GM18520 (cell line): ENCODE data around the gene RABEP2.
"Not testable (repeated sequence)": the region's sequence is repeated elsewhere in the genome, so short reads cannot be mapped to it uniquely, and the experiment has no call there.

Source experiments
- ATAC-seq: cut with Tn5 transposase; IDR thresholded peaks from one replicate; pipeline ENCODE4 v1.9.1; 2021; ENCODE audit not compliant: unreplicated experiment

RABEP2 gene, protein sequence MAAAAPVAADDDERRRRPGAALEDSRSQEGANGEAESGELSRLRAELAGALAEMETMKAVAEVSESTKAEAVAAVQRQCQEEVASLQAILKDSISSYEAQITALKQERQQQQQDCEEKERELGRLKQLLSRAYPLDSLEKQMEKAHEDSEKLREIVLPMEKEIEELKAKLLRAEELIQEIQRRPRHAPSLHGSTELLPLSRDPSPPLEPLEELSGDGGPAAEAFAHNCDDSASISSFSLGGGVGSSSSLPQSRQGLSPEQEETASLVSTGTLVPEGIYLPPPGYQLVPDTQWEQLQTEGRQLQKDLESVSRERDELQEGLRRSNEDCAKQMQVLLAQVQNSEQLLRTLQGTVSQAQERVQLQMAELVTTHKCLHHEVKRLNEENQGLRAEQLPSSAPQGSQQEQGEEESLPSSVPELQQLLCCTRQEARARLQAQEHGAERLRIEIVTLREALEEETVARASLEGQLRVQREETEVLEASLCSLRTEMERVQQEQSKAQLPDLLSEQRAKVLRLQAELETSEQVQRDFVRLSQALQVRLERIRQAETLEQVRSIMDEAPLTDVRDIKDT

DNA sequence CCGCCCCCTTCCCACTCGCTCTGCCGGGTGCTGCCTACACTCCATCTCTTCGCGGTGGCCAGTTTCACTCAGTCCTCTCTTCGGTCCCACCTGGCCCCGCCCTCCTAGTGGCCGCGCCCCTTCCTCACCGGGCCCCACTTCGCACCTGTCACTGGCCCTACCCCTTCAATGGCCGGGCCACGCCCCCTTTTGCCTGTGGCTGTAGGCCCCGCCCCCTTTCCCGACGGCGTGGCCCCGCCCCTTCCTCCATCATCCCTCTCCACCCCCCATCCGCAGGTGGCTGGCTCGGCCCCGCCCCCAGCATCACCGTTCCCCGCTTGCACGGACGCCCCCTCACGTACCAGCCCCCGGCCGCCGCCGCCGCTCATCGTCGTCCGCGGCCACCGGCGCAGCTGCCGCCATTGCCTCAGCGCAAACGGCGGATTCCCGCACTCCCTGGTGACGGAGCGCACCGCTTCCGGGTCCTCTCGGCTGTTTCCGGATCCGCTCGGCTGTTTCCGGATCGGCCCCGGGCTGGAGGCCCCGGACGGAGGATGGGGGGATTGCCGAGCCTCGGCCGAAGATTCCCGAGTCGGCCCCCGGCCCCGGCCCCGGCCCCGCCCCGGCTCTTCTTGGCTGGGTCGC is at the start of gene RABEP2:
RABEP2 (minus strand) TSS at position 477 of the 624 bp plus-strand sequence; CDS start at position 402, 75 bp downstream.
- ATAC-seq: peak; percentile 63

GRCh38 chr16:28974437-28975157 is 49.6 kb upstream of the RABEP2 start, which contains the start of gene SPNS1:
Gene SPNS1 (plus strand): TSS chr16:28974778. CDS start chr16:28975152, 374 bp downstream.
- peak; percentile 90 for ATAC-seq

GRCh38 chr16:28974007-28974436 is 49.0 kb upstream of the RABEP2 start:
- ATAC-seq: no peak

GRCh38 chr16:28969696-28970095 is 44.7 kb upstream of the RABEP2 start:
- not testable (repeated sequence) for ATAC-seq

DNA sequence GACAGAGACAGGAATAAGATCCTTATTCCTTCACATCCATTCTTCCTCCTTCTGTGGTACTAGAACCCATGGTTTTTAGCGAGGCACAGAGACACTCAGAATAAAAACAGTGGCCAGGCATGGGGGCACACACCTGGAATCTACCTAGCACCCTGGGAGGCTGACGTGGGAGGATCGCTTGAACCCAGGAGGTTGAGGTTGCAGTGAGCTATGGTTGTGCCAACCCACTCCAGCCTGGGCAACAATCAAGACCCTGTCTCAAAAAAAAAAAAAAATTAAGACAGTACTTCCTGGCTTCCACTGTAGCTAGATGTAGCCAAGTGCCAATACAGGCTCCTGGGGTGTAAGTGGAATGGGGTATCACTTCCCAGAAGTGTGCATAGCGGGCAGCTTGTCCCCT is 42.1 kb upstream of the RABEP2 start:
- no peak for ATAC-seq

- ATAC-seq: no peak
These were observed 39.5 kb upstream of the RABEP2 start for GRCh38 chr16:28964496-28964895.

DNA sequence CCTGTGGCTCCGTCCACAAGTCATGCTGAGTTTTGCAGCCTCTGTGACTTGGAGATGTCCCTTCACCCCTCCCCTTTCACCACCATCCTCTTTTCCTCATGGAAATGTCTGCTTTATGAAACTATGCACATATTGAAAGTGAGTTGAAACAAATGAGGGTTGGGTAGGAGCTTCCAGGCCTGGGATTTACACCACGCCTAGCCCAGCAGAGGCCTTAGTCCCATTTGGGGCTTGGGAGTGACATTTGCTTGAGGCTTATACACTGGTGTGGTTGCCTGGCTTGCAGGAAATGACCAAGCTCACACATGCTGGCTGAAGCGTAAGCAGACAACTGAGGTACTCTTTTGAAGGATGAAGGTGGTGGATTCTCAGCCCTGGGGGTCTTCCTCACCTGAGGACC is 39.0 kb upstream of the RABEP2 start:
- no peak for ATAC-seq

DNA sequence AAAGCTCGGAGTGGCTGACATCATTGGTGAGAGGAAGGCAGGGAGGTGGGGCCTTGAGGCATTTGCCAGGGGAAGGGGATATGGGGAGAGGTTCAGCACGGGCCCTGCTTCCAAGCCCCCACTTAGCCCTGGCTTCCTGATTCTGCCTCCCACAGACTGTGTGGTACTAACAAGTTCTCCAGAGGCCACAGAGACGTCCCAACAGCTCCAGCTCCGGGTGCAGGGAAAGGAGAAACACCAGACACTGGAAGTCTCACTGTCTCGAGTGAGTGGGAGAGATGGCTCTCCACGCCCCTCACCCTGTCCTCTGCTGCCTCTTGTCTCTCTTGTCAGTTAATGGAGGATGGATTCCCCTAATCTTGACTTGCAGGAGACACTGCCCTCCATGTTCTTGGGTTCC is 33.8 kb upstream of the RABEP2 start:
- ATAC-seq: no peak

GRCh38 chr16:28958216-28958615 is 33.2 kb upstream of the RABEP2 start:
- no peak for ATAC-seq

GRCh38 chr16:28951410-28951943 is 26.4 kb upstream of the RABEP2 start:
- ATAC-seq: no peak

GRCh38 chr16:28950648-28951409 is 25.8 kb upstream of the RABEP2 start, which contains the start of gene NFATC2IP:
Gene NFATC2IP (plus strand): TSS chr16:28950937. CDS start chr16:28951012, 75 bp downstream.
- peak; percentile 98 for ATAC-seq

DNA sequence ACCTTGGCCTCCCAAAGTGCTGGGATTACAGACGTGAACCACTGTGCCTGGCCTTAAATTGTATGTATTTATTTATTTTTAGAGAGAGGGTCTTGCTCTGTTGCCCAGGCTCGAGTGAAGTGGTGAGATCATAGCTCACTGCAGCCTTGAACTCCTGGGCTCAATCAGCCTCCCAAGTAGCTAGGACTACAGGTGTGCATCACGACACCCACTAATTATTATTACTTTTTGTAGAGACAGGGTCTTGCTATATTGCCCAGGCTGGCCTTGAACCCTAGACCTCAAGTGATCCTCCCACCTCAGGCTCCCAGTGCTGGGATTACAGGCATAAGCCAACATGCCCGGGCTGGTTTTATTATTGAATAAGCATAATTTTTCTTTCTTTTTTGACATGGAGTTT is 21.6 kb upstream of the RABEP2 start:
- ATAC-seq: no peak

DNA sequence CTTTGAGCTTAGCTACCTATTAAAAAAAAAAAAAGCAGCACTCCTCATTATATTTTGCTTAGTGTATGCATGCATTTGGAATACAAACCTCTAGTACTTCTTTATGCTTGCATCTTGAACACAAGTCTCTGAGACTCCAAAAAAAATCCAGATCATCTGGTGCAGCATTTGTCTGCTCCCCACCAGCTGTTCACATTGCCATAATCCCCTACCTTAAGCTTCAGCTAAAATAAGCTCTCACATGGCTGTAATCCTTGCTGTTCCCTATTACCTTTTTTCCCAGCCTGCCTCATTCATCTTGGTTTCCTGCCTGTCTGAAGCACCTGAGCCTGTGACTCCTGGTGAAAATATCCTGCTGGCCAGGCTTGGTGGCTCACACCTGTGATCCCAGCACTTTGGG is 18.2 kb upstream of the RABEP2 start:
- no peak for ATAC-seq

DNA sequence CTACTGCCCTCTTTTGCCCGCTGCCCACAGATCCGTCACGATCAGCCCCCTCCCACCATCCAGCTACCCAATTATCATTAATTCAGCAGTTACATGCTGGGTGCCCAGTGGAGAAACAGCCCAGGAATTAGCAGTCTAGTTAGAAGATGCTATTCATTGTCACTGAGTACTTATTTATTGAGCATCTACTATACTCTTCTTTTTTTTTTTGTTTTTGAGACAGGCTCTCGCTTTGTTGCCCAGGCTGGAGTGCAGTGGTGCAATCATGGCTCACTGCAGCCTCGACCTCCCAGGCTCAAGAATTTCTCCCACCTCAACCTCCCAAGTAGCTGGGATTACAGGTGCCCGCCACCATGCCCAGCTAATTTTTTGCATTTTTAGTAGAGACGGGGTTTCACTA is 14.8 kb upstream of the RABEP2 start:
- not testable (repeated sequence) for ATAC-seq

DNA sequence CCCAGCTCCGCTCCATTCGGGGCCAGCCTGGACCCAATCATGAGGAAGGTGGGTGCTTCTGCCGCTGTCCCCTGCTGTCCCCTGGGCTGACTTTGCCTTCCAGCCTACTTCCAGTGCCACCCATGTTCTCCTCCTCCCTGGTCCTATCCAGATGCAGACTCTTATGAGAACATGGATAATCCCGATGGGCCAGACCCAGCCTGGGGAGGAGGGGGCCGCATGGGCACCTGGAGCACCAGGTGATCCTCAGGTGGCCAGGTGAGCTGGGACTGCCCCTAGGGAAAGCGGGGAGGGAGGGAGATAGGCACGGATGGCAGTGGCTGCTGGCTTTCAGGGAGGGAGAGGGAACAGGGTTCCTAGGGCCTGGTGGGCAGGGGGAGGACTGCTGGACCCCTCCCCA is 13.7 kb upstream of the RABEP2 start:
- ATAC-seq: no peak

GRCh38 chr16:28937222-28937876 is 12.3 kb upstream of the RABEP2 start:
- no peak for ATAC-seq

- ATAC-seq: no peak
These were observed 11.7 kb upstream of the RABEP2 start for GRCh38 chr16:28936784-28937155.

DNA sequence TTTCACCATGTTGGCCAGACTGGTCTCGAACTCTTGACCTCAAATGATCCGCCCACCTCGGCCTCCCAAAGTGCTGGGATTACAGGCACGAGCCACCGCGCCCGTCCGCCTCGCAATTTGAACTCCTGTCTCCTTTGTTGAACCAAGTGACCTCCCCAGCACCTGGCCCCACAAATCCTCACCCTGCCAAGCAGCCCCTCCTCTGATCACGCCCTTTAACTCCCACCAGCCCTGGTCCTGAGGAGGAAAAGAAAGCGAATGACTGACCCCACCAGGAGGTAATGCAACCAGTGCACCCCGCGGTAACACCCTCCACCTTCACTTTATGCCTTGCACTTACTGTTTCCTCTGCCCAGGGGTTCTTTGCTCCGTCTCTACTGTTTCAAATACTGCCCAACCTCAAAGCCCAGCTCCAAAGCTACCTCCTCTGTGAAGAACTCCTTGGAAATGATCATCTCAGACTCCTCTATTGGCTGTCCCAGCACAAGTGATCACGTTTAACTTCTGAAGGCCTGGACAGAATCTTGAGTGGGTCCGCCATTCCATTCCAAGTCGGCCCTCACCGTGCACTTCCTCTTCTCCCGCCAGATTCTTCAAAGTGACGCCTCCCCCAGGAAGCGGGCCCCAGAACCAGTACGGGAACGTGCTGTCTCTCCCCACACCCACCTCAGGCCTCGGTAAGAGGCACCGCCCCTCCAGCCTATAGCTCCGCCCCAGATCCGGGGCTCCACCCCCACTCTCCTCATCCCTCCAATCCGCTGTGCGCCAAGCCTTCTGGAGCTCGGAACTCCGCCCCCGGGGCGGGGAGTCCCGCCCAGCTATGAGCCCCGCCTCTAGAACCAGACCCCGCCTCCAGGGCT is 11.1 kb upstream of the RABEP2 start:
- ATAC-seq: peak; percentile 49

DNA sequence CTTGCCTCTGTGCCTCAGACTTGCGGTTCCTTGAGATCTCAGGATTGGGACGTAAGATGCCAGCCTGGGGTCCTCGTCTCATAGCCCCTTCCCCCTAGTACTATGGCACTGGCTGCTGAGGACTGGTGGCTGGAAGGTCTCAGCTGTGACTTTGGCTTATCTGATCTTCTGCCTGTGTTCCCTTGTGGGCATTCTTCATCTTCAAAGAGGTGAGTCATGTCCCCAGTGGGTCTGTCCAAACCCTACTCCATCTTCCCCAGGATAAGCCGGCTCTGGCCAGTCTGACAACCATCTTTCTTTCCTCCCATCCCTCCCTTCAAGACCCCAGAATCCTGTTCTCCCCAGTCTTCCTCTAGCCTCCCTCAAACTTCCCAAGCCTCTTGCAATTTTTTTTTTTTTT is 10.3 kb upstream of the RABEP2 start:
- ATAC-seq: no peak
